GM23338 (cell line): ENCODE results near the gene AK2. TPM values are rescaled to one million over a fixed set of nuclear protein-coding genes. Genes with fewer than 3 reads are reported as not detected.

ENCODE experiments used
- ATAC-seq: fragments of 200-7000 bp; cut with Tn5 transposase; 3 replicates; pipeline ENCODE4 v1.9.1; 2020
- DNase-seq: peaks from one replicate; pipeline ENCODE4 v3.0.0-alpha.2; 2015; ENCODE audit warnings: low spot score
- H2AFZ ChIP-seq: fragments of 200-600 bp; sonication (generic); 2 replicates; pipeline ENCODE4 v1.8.0; 2016; ENCODE audit warnings: antibody characterized with exemption, mild to moderate bottlenecking, moderate library complexity
- H3F3A ChIP-seq: fragments of 200-600 bp; sonication (generic); replicated peaks from 2 replicates; pipeline ENCODE4 v1.8.0; 2017; ENCODE audit warnings: antibody characterized with exemption, mixed run types, low read depth
- H3K27ac ChIP-seq: fragments of 200-600 bp; sonication (generic); 2 replicates; pipeline ENCODE4 v1.6.1; 2016; ENCODE audit warnings: low read depth
- H3K27me3 ChIP-seq: fragments of 200-600 bp; sonication (generic); 2 replicates; pipeline ENCODE4 v1.8.0; 2016; ENCODE audit warnings: mild to moderate bottlenecking, mixed run types, moderate library complexity; ENCODE audit not compliant: insufficient read depth
- H3K36me3 ChIP-seq: fragments of 200-600 bp; sonication (generic); 2 replicates; pipeline ENCODE4 v1.8.0; 2016; ENCODE audit warnings: mild to moderate bottlenecking; ENCODE audit not compliant: insufficient read depth
- H3K4me1 ChIP-seq: fragments of 200-600 bp; sonication (generic); 2 replicates; pipeline ENCODE4 v1.8.0; 2016; ENCODE audit warnings: mild to moderate bottlenecking, moderate library complexity; ENCODE audit not compliant: insufficient read depth
- H3K4me2 ChIP-seq: fragments of 200-600 bp; sonication (generic); 2 replicates; pipeline ENCODE4 v1.7.1; 2017; ENCODE audit warnings: mixed run types
- H3K4me3 ChIP-seq: fragments of 200-600 bp; sonication (generic); 2 replicates; pipeline ENCODE4 v1.6.1; 2016; ENCODE audit warnings: mixed run types
- H3K79me2 ChIP-seq: fragments of 200-600 bp; sonication (generic); replicated peaks from 2 replicates; pipeline ENCODE4 v1.8.0; 2017; ENCODE audit warnings: mild to moderate bottlenecking; ENCODE audit not compliant: insufficient read depth
- H3K9me2 ChIP-seq: fragments of 200-600 bp; sonication (generic); 2 replicates; pipeline ENCODE4 v1.8.0; 2017; ENCODE audit not compliant: insufficient read depth
- H4K20me1 ChIP-seq: fragments of 200-600 bp; sonication (generic); replicated peaks from 2 replicates; pipeline ENCODE4 v1.8.0; 2017; ENCODE audit warnings: mild to moderate bottlenecking; ENCODE audit not compliant: insufficient read depth
- H3K27ac Mint-ChIP-seq: 2 replicates; pipeline ENCODE4 v1.8.0; 2020; ENCODE audit warnings: inconsistent platforms, mild to moderate bottlenecking, moderate library complexity, mixed read lengths
- H3K27me3 Mint-ChIP-seq: 3 replicates; pipeline ENCODE4 v1.8.0; 2022; ENCODE audit warnings: low read depth, mild to moderate bottlenecking, moderate library complexity, mixed read lengths, inconsistent platforms; ENCODE audit not compliant: insufficient read depth, poor library complexity
- H3K36me3 Mint-ChIP-seq: 3 replicates; pipeline ENCODE4 v1.8.0; 2021; ENCODE audit warnings: low read depth, mild to moderate bottlenecking, inconsistent platforms, moderate library complexity, mixed read lengths
- H3K4me1 Mint-ChIP-seq: 3 replicates; pipeline ENCODE4 v1.8.0; 2020; ENCODE audit warnings: mild to moderate bottlenecking, inconsistent platforms, mixed read lengths
- H3K4me3 Mint-ChIP-seq: 3 replicates; pipeline ENCODE4 v1.8.0; 2021; ENCODE audit warnings: moderate library complexity, mild to moderate bottlenecking, inconsistent platforms, mixed read lengths
- H3K9me3 Mint-ChIP-seq: 3 replicates; pipeline ENCODE4 v1.8.0; 2020; ENCODE audit warnings: moderate library complexity, mild to moderate bottlenecking, inconsistent platforms, mixed read lengths
- EZH2 ChIP-seq: fragments of 200-600 bp; sonication (generic); IDR thresholded peaks from one replicate; pipeline ENCODE4 v1.8.0; 2017; ENCODE audit warnings: antibody characterized with exemption, mild to moderate bottlenecking, low read depth; ENCODE audit not compliant: unreplicated experiment
- JUNB ChIP-seq: IDR thresholded peaks from one replicate; pipeline ENCODE4 v1.6.1; 2016; ENCODE audit warnings: antibody characterized with exemption; ENCODE audit not compliant: unreplicated experiment
- NANOG ChIP-seq: IDR thresholded peaks from 2 replicates; pipeline ENCODE4 v1.6.1; 2016; ENCODE audit warnings: antibody characterized with exemption, borderline replicate concordance
- STAT1 ChIP-seq: IDR thresholded peaks from one replicate; pipeline ENCODE4 v1.6.1; 2016; ENCODE audit warnings: antibody characterized with exemption; ENCODE audit not compliant: unreplicated experiment
- ZNF114 ChIP-seq: fragments of 250-450 bp; sonication (Bioruptor Pico); IDR thresholded peaks from 2 replicates; pipeline ENCODE4 v1.5.0; 2020; ENCODE audit warnings: mild to moderate bottlenecking, moderate library complexity
- ZNF331 ChIP-seq: fragments of 250-450 bp; sonication (Bioruptor Pico); IDR thresholded peaks from 2 replicates; pipeline ENCODE4 v1.5.0; 2020; ENCODE audit warnings: low read depth, mild to moderate bottlenecking, moderate library complexity
- polyA plus RNA-seq: library from polyadenylated mRNA; unstranded; fragments of >200 nt; fragmentation: Nextera tagmentation; extraction: Ambion mirVana; gene quantifications from 2 replicates; pipeline ENCODE4 v1.2.1, GENCODE V29; 2016
- total RNA-seq: library from RNA; depleted of rRNA; stranded (reverse); fragments of >200 nt; shearing (Covaris generic); gene quantifications from 2 replicates; pipeline ENCODE4 v1.2.3, GENCODE V29; 2014
- TF ChIP-seq, protein P1 (sequence below): IDR thresholded peaks from one replicate; pipeline ENCODE4 v1.6.1; 2018; ENCODE audit warnings: antibody characterized with exemption; ENCODE audit not compliant: unreplicated experiment
- TF ChIP-seq, protein P2 (sequence below), 2 experiments: fragments of 200-600 bp in 1 of 2; sonication (generic) in 1 of 2; conservative IDR thresholded peaks; 2 replicates each; pipeline versions ENCODE4 v1.5.1 to v1.6.1; 2016 to 2017; ENCODE audit warnings: antibody characterized with exemption in 2 of 2, low read depth in 2 of 2, mild to moderate bottlenecking in 2 of 2, moderate library complexity in 1 of 2
- TF ChIP-seq, protein P3 (sequence below): fragments of 250-450 bp; sonication (Bioruptor Pico); IDR thresholded peaks from 2 replicates; pipeline ENCODE4 v1.5.0; 2020; ENCODE audit warnings: mild to moderate bottlenecking, moderate library complexity
- TF ChIP-seq, protein P4 (sequence below): IDR thresholded peaks from 2 replicates; pipeline ENCODE4 v1.6.1; 2016; ENCODE audit warnings: antibody characterized with exemption

AK2 gene
- total and polyA plus RNA-seq, 2 experiments from 2014 or later: 125 to 142 TPM

DNA sequence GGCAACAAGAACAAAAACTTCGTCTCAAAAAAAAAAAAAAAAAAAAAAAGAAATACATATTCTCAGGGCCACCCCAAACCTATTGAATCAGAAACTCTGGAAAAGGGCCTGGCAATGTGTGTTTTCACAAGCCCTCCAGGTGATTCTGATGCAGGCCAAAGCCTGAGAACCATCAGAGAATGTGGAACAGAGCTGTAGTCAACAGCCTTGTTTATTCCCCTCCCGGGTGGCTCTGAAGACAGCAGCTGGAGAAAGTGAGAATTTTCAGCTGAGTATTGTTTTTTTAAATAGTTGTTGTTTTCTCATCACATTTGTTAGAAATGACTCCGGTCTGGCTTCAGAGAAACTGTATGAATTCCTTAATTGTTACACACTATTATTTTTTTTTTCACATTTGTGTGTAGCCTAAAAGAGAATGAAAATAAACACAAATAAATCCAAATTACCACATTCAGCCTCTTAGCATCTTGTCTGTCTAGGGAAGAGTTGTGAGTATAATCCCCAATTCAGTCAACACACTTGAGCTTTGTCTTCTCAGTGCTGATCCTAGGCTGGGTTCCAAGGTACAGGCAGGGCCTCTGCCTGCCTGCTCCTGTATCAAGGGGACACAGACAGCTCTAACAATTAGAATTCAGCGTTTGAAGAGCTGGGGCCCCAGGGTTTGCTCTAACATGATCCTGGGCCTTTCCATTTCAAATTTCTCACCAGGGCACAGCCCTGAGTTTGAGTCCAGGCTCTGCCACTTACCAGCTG is 37.7 kb upstream of the AK2 start (continued):
- TF ChIP-seq, protein P1, sequence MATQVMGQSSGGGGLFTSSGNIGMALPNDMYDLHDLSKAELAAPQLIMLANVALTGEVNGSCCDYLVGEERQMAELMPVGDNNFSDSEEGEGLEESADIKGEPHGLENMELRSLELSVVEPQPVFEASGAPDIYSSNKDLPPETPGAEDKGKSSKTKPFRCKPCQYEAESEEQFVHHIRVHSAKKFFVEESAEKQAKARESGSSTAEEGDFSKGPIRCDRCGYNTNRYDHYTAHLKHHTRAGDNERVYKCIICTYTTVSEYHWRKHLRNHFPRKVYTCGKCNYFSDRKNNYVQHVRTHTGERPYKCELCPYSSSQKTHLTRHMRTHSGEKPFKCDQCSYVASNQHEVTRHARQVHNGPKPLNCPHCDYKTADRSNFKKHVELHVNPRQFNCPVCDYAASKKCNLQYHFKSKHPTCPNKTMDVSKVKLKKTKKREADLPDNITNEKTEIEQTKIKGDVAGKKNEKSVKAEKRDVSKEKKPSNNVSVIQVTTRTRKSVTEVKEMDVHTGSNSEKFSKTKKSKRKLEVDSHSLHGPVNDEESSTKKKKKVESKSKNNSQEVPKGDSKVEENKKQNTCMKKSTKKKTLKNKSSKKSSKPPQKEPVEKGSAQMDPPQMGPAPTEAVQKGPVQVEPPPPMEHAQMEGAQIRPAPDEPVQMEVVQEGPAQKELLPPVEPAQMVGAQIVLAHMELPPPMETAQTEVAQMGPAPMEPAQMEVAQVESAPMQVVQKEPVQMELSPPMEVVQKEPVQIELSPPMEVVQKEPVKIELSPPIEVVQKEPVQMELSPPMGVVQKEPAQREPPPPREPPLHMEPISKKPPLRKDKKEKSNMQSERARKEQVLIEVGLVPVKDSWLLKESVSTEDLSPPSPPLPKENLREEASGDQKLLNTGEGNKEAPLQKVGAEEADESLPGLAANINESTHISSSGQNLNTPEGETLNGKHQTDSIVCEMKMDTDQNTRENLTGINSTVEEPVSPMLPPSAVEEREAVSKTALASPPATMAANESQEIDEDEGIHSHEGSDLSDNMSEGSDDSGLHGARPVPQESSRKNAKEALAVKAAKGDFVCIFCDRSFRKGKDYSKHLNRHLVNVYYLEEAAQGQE: no peak
- TF ChIP-seq ZNF114 (CRISPR knock-in tag): no peak

DNA sequence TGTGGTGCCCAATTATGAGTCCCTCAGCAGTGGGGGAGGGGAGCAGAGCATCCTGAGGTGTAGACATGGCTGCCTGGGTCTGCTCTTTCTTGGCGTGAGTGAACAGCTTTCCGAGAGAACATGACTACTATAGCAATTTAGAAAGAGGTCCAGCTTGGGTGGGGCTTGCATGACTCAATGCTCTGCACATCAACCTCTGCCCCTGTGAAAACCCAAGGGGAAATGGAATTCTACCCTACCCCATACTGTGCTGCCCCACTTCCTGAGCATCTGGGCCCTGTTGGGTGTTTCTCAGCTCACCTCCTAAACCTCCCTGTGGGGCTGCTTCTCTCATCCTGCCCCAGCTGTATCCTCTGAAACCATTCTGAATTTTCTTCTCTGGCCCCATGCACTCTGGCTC is 36.0 kb upstream of the AK2 start:
- no peak for ATAC-seq
- TF ChIP-seq, protein P2, sequence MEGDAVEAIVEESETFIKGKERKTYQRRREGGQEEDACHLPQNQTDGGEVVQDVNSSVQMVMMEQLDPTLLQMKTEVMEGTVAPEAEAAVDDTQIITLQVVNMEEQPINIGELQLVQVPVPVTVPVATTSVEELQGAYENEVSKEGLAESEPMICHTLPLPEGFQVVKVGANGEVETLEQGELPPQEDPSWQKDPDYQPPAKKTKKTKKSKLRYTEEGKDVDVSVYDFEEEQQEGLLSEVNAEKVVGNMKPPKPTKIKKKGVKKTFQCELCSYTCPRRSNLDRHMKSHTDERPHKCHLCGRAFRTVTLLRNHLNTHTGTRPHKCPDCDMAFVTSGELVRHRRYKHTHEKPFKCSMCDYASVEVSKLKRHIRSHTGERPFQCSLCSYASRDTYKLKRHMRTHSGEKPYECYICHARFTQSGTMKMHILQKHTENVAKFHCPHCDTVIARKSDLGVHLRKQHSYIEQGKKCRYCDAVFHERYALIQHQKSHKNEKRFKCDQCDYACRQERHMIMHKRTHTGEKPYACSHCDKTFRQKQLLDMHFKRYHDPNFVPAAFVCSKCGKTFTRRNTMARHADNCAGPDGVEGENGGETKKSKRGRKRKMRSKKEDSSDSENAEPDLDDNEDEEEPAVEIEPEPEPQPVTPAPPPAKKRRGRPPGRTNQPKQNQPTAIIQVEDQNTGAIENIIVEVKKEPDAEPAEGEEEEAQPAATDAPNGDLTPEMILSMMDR (conservative IDR thresholded peaks at IDR 0.05; ENCODE audit: low read depth in 2 of 2): no peak
- TF ChIP-seq EZH2 (no peak), ZNF331 (CRISPR knock-in tag) (no peak), JUNB (no peak), STAT1 (no peak), NANOG (no peak)
- TF ChIP-seq, protein P3, sequence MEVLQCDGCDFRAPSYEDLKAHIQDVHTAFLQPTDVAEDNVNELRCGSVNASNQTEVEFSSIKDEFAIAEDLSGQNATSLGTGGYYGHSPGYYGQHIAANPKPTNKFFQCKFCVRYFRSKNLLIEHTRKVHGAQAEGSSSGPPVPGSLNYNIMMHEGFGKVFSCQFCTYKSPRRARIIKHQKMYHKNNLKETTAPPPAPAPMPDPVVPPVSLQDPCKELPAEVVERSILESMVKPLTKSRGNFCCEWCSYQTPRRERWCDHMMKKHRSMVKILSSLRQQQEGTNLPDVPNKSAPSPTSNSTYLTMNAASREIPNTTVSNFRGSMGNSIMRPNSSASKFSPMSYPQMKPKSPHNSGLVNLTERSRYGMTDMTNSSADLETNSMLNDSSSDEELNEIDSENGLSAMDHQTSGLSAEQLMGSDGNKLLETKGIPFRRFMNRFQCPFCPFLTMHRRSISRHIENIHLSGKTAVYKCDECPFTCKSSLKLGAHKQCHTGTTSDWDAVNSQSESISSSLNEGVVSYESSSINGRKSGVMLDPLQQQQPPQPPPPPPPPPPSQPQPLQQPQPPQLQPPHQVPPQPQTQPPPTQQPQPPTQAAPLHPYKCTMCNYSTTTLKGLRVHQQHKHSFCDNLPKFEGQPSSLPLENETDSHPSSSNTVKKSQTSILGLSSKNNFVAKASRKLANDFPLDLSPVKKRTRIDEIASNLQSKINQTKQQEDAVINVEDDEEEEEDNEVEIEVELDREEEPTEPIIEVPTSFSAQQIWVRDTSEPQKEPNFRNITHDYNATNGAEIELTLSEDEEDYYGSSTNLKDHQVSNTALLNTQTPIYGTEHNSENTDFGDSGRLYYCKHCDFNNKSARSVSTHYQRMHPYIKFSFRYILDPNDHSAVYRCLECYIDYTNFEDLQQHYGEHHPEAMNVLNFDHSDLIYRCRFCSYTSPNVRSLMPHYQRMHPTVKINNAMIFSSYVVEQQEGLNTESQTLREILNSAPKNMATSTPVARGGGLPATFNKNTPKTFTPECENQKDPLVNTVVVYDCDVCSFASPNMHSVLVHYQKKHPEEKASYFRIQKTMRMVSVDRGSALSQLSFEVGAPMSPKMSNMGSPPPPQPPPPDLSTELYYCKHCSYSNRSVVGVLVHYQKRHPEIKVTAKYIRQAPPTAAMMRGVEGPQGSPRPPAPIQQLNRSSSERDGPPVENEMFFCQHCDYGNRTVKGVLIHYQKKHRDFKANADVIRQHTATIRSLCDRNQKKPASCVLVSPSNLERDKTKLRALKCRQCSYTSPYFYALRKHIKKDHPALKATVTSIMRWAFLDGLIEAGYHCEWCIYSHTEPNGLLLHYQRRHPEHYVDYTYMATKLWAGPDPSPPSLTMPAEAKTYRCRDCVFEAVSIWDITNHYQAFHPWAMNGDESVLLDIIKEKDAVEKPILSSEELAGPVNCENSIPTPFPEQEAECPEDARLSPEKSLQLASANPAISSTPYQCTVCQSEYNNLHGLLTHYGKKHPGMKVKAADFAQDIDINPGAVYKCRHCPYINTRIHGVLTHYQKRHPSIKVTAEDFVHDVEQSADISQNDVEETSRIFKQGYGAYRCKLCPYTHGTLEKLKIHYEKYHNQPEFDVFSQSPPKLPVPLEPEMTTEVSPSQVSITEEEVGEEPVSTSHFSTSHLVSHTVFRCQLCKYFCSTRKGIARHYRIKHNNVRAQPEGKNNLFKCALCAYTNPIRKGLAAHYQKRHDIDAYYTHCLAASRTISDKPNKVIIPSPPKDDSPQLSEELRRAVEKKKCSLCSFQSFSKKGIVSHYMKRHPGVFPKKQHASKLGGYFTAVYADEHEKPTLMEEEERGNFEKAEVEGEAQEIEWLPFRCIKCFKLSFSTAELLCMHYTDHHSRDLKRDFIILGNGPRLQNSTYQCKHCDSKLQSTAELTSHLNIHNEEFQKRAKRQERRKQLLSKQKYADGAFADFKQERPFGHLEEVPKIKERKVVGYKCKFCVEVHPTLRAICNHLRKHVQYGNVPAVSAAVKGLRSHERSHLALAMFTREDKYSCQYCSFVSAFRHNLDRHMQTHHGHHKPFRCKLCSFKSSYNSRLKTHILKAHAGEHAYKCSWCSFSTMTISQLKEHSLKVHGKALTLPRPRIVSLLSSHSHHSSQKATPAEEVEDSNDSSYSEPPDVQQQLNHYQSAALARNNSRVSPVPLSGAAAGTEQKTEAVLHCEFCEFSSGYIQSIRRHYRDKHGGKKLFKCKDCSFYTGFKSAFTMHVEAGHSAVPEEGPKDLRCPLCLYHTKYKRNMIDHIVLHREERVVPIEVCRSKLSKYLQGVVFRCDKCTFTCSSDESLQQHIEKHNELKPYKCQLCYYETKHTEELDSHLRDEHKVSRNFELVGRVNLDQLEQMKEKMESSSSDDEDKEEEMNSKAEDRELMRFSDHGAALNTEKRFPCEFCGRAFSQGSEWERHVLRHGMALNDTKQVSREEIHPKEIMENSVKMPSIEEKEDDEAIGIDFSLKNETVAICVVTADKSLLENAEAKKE: no peak
- TF ChIP-seq, protein P4, sequence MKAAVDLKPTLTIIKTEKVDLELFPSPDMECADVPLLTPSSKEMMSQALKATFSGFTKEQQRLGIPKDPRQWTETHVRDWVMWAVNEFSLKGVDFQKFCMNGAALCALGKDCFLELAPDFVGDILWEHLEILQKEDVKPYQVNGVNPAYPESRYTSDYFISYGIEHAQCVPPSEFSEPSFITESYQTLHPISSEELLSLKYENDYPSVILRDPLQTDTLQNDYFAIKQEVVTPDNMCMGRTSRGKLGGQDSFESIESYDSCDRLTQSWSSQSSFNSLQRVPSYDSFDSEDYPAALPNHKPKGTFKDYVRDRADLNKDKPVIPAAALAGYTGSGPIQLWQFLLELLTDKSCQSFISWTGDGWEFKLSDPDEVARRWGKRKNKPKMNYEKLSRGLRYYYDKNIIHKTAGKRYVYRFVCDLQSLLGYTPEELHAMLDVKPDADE: no peak

More for the DNA sequence above, 36.0 kb upstream of the AK2 start:
- H3K27me3 Mint-ChIP-seq: peaks cover 5% of the 10 kb centered on the region
- no peak overlapping the region for H3K4me3 Mint-ChIP-seq
- Histone ChIP-seq H3K4me1 (no peaks in the 10 kb centered on the region), H3K4me3 (no peak overlapping the region), H3F3A (no peaks in the 10 kb centered on the region), H4K20me1 (no peaks in the 10 kb centered on the region), H3K9me2 (0 out of 2 replicates have a peak, but pooled peaks cover 5% of the 10 kb centered on the region), H3K27me3 (no peaks in the 10 kb centered on the region), H3K36me3 (no peaks in the 10 kb centered on the region), H3K79me2 (no peaks in the 10 kb centered on the region), H3K27ac (no peak overlapping the region), H3K4me2 (no peak overlapping the region), H2AFZ (no peak overlapping the region)
- H3K36me3 Mint-ChIP-seq: no peaks in the 10 kb centered on the region
- DNase-seq: no peak
- H3K27ac Mint-ChIP-seq: no peak overlapping the region
- no peaks in the 10 kb centered on the region for H3K9me3 Mint-ChIP-seq
- H3K4me1 Mint-ChIP-seq: no peaks in the 10 kb centered on the region
